ENCODE data around the gene UTP25.

DNA sequence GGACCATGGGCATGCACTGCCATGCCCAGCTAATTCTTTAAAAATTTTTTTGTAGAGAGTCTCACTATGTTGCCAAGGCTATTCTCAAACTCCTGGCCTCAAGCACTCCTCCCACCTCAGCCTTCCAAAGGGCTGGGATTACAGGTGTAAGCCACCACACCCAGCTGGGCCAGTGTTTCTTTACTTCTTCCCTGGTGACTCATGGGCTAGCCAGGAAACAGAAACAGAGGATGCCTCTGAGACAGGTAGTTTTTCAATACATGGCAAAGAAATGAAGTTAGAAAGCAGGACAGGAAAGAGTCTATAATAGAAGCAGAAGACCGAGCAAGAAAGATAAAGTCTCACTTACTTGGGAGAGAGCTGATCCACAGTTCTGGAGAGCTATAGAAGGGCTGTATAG, 35.9 kb upstream of the UTP25 start:
- TF ChIP-seq SUZ12 (IDR thresholded peaks at IDR 0.05; ENCODE audit: extremely low read depth, insufficient read depth, insufficient read length) (no peak), YY1 (IDR thresholded peaks at IDR 0.05; ENCODE audit: insufficient read depth, insufficient read length) (no peak)

Measured in NT2/D1 (cell line).